OCI-LY3 (cell line): Measurements from ENCODE around the gene SERPINB3.

ENCODE experiments used
- H2AFZ ChIP-seq: fragments of 200-600, 300-600 bp; shearing (Covaris generic); 2 replicates; pipeline ENCODE4 v1.6.0; 2014; ENCODE audit warnings: antibody characterized with exemption, low read depth, low read length
- H3K27ac ChIP-seq: fragments of 200-600, 300-600 bp; sonication (generic); 2 replicates; pipeline ENCODE4 v1.5.1; 2014; ENCODE audit warnings: mild to moderate bottlenecking, low read length, moderate library complexity, mixed read lengths
- H3K27me3 ChIP-seq: fragments of 200-600, 300-600 bp; sonication (generic); 2 replicates; pipeline ENCODE4 v1.6.1; 2014; ENCODE audit warnings: low read depth, low read length, mixed read lengths
- H3K36me3 ChIP-seq: fragments of 200-600, 300-600 bp; sonication (generic); replicated peaks from 2 replicates; pipeline ENCODE3; 2014; ENCODE audit warnings: low read depth, low read length, mixed read lengths
- H3K4me1 ChIP-seq: fragments of 300-600, 200-600 bp; sonication (generic); 2 replicates; pipeline ENCODE4 v1.6.1; 2014; ENCODE audit warnings: low read length, mixed read lengths
- H3K4me2 ChIP-seq: fragments of 200-600, 300-600 bp; sonication (generic); 2 replicates; pipeline ENCODE4 v1.6.1; 2014; ENCODE audit warnings: low read length, mixed read lengths
- H3K4me3 ChIP-seq: fragments of 300-600, 200-600 bp; sonication (generic); 2 replicates; pipeline ENCODE4 v1.5.1; 2014; ENCODE audit warnings: antibody characterized with exemption, mild to moderate bottlenecking, low read length, moderate library complexity
- H3K79me2 ChIP-seq: fragments of 300-600, 200-600 bp; shearing (Covaris generic); 2 replicates; pipeline ENCODE4 v1.6.1; 2014; ENCODE audit warnings: mild to moderate bottlenecking, low read length, mixed read lengths
- H3K9ac ChIP-seq: fragments of 300-600, 200-600 bp; shearing (Covaris generic); 2 replicates; pipeline ENCODE4 v1.6.0; 2014; ENCODE audit warnings: mild to moderate bottlenecking, low read length, moderate library complexity
- H3K9me3 ChIP-seq: fragments of 200-600, 300-600 bp; shearing (Covaris generic); 2 replicates; pipeline ENCODE4 v1.6.1; 2014; ENCODE audit warnings: low read length, mixed read lengths; ENCODE audit not compliant: insufficient read depth
- H4K20me1 ChIP-seq: fragments of 200-600, 300-600 bp; sonication (generic); 2 replicates; pipeline ENCODE4 v1.6.1; 2016; ENCODE audit warnings: low read length, mixed read lengths; ENCODE audit not compliant: insufficient read depth
- CTCF ChIP-seq: fragments of 200-600, 300-600 bp; sonication (generic); IDR thresholded peaks from 2 replicates; pipeline ENCODE4 v1.5.1; 2014; ENCODE audit warnings: antibody characterized with exemption, low read length, low read depth
- EZH2phosphoT487 ChIP-seq: fragments of 200-600 bp; shearing (Covaris generic); IDR thresholded peaks from 2 replicates; pipeline ENCODE4 v1.6.1; 2018; ENCODE audit warnings: antibody characterized with exemption, mixed run types, low read depth

The SERPINB3 gene

GRCh38 chr18:63686871-63687270 is 25.2 kb upstream of the SERPINB3 start:
- Histone ChIP-seq H4K20me1 (no peaks in the 10 kb centered on the region), H3K4me2 (no peak overlapping the region), H3K4me1 (no peaks in the 10 kb centered on the region), H3K9me3 (no peaks in the 10 kb centered on the region), H3K27ac (no peak overlapping the region), H2AFZ (no peak overlapping the region), H3K36me3 (no peaks in the 10 kb centered on the region), H3K4me3 (no peak overlapping the region), H3K27me3 (peaks cover 18% of the 10 kb centered on the region; the same call in 1 of the 2 replicates), H3K9ac (no peak overlapping the region), H3K79me2 (no peaks in the 10 kb centered on the region)
- TF ChIP-seq CTCF, result no peak
- TF ChIP-seq EZH2phosphoT487, result no peak

GRCh38 chr18:63684718-63685117 is 23.0 kb upstream of the SERPINB3 start:
- Histone ChIP-seq H3K4me1 (no peaks in the 10 kb centered on the region), H4K20me1 (no peaks in the 10 kb centered on the region), H3K4me2 (no peak overlapping the region), H3K27ac (no peak overlapping the region), H3K27me3 (peaks cover 18% of the 10 kb centered on the region; the same call in 1 of the 2 replicates), H3K9me3 (no peaks in the 10 kb centered on the region), H2AFZ (no peak overlapping the region), H3K79me2 (no peaks in the 10 kb centered on the region), H3K4me3 (no peak overlapping the region), H3K36me3 (no peaks in the 10 kb centered on the region), H3K9ac (no peak overlapping the region)
- TF ChIP-seq EZH2phosphoT487 (no peak), CTCF (no peak)

GRCh38 chr18:63683890-63684289 is 22.2 kb upstream of the SERPINB3 start:
- H3K79me2 ChIP-seq, result no peaks in the 10 kb centered on the region
- H4K20me1 ChIP-seq, result no peaks in the 10 kb centered on the region
- H3K36me3 ChIP-seq, result no peaks in the 10 kb centered on the region
- no peaks in the 10 kb centered on the region for H3K4me1 ChIP-seq
- H3K9ac ChIP-seq, result no peak overlapping the region
- no peaks in the 10 kb centered on the region for H3K9me3 ChIP-seq
- no peak overlapping the region for H3K27ac ChIP-seq
- no peak overlapping the region for H3K4me2 ChIP-seq
- no peak for TF ChIP-seq EZH2phosphoT487
- H3K4me3 ChIP-seq, result no peak overlapping the region
- H2AFZ ChIP-seq, result no peak overlapping the region
- peaks cover 18% of the 10 kb centered on the region; the same call in 1 of the 2 replicates for H3K27me3 ChIP-seq

GRCh38 chr18:63683152-63683551 is 21.5 kb upstream of the SERPINB3 start:
- H3K79me2 ChIP-seq, result no peaks in the 10 kb centered on the region
- H3K27ac ChIP-seq, result no peak overlapping the region
- H3K36me3 ChIP-seq, result no peaks in the 10 kb centered on the region
- H3K4me2 ChIP-seq, result no peak overlapping the region
- H3K4me3 ChIP-seq, result no peak overlapping the region
- peaks cover 18% of the 10 kb centered on the region; the same call in 1 of the 2 replicates for H3K27me3 ChIP-seq
- TF ChIP-seq CTCF, result no peak
- no peak for TF ChIP-seq EZH2phosphoT487
- H3K9ac ChIP-seq, result no peak overlapping the region
- no peaks in the 10 kb centered on the region for H4K20me1 ChIP-seq
- no peak overlapping the region for H2AFZ ChIP-seq
- no peaks in the 10 kb centered on the region for H3K4me1 ChIP-seq
- H3K9me3 ChIP-seq, result no peaks in the 10 kb centered on the region
